Pancreas (tissue), 10 donors: Measurements from ENCODE around the gene DNAH17. TPM values are rescaled to one million over a fixed set of nuclear protein-coding genes. Genes with fewer than 3 reads are reported as not detected.

Source experiments
- ATAC-seq, 4 donors: fragments of 200-7000 bp; cut with Tn5 transposase; one replicate each; pipeline versions ENCODE4 v1.8.0 to v1.9.1; 2020; ENCODE audit warnings: mild to moderate bottlenecking in 4 of 4, moderate library complexity in 4 of 4
- DNase-seq, 6 donors: peaks; one replicate each; pipeline ENCODE4 v3.0.0-alpha.2; 2020
- FAIRE-seq: peaks from 2 replicates; lab custom pipeline; 2012; peaks lifted over from hg19 to GRCh38; lab: Jason Lieb, UNC
- H3K27ac ChIP-seq, 4 donors: fragments of 200-600 bp; sonication (generic); 1 replicate in 3 of 4; 2 replicates in 1 of 4; pipeline versions ENCODE4 v1.5.0 to v1.8.0; 2020
- H3K27me3 ChIP-seq, 4 donors: fragments of 200-600 bp; one replicate each; pipeline ENCODE4 v1.8.0; 2021
- H3K36me3 ChIP-seq, 3 donors: fragments of 200-600 bp; sonication (generic) in 1 of 3; one replicate each; pipeline versions ENCODE4 v1.5.0 to v1.8.0; 2020 to 2021
- H3K4me1 ChIP-seq, 3 donors: fragments of 200-600 bp; one replicate each; pipeline ENCODE4 v1.8.0; 2021
- H3K4me3 ChIP-seq, 4 donors: fragments of 200-600 bp; sonication (generic) in 2 of 4; one replicate each; pipeline versions ENCODE4 v1.5.0 to v1.8.0; 2020 to 2021
- H3K9me3 ChIP-seq, 4 donors: fragments of 200-600 bp; one replicate each; pipeline ENCODE4 v1.8.0; 2021
- CTCF ChIP-seq, 4 donors: fragments of 200-600 bp; sonication (generic) in 3 of 4; IDR thresholded peaks; one replicate each; pipeline versions ENCODE4 v1.5.0 to v1.8.0; 2021; ENCODE audit warnings: antibody characterized with exemption in 4 of 4
- WGBS, 2 donors: extraction: QIAGEN DNeasy Blood & Tissue Kit; methylation state at CpG; one replicate each; pipeline ENCODE4 v1.1.7; 2013; 5-methylcytosine and 5-hydroxymethylcytosine counted together
- intact Hi-C, 3 donors: fragments of 100-400 bp; cut with DNase I; formaldehyde crosslinking; loops; one replicate each; pipeline versions ENCODE4 v1.11.1 to v1.14.2; 2022
- polyA plus RNA-seq, 2 donors: library from polyadenylated mRNA; stranded (reverse); fragments of 200-250 nt; gene quantifications; one replicate each; pipeline ENCODE4 v1.2.3, GENCODE V29; 2013
- total RNA-seq, 6 donors: library from RNA; stranded (reverse); fragmentation: NEBNext Ultra II Directional in 4 of 6; extraction: Animal tissue kit (Norgen Biotek cat#: 25700) in 4 of 6; gene quantifications; one replicate each; pipeline versions ENCODE4 v1.2.1 to v1.2.4, GENCODE V29; 2021 to 2023
- donor health status: healthy with polysubstance abuse.
- donor health status: DM: no; HTN: no; CAD: no; lungs with moderate emphysema.
- donor health status: DM: no; HTN: no; CAD: no.
- donor health status: control.
- donor health status: control.
- donor health status: Bipolar disorder and iron deficiency.
- donor health status: DM: yes; HTN: yes; CAD: no.
- donor health status: DM: no; HTN: no; CAD: no.
- donor health status: DM: no; HTN: no; CAD: no.
- donor health status: DM: yes; HTN: yes; CAD: no.

Gene DNAH17
- total and polyA plus RNA-seq, 8 donors: 0.02 to 0.08 (median 0.03) TPM; not detected in 5

GRCh38 chr17:78544881-78545755 is 32.1 kb downstream of the DNAH17 start:
- no peak for FAIRE-seq
- WGBS, 2 donors: 66 to 73% methylated on average over 17 of the region's 17 CpGs
- no peak for TF ChIP-seq CTCF (IDR thresholded peaks at IDR 0.05)

GRCh38 chr17:78541488-78542206 is 35.5 kb downstream of the DNAH17 start:
- ATAC-seq: peak in 1 of 4 donors; percentile 43
- Histone ChIP-seq H3K4me1 (no peaks in the 10 kb centered on the region), H3K27me3 (no peaks in the 10 kb centered on the region), H3K27ac (no peak overlapping the region), H3K4me3 (no peak overlapping the region), H3K9me3 (no peaks in the 10 kb centered on the region), H3K36me3 (no peaks in the 10 kb centered on the region)
- DNase-seq: peak in 1 of 6 donors; percentile 10
- TF ChIP-seq CTCF (IDR thresholded peaks at IDR 0.05): no peak
- FAIRE-seq: no peak
- 68 to 77% methylated on average over 7 of the region's 7 CpGs for WGBS, 2 donors
- intact Hi-C loops: no loop called here

More at GRCh38 chr17:78544881-78545755, 32.1 kb downstream of the DNAH17 start:
- no peak overlapping the region for H3K27ac ChIP-seq
- H3K9me3 ChIP-seq: no peaks in the 10 kb centered on the region
- intact Hi-C loops: no loop called here
- no peaks in the 10 kb centered on the region for H3K36me3 ChIP-seq
- ATAC-seq: no peak
- H3K4me3 ChIP-seq: no peak overlapping the region
- no peaks in the 10 kb centered on the region for H3K4me1 ChIP-seq
- no peak for DNase-seq
- H3K27me3 ChIP-seq: no peaks in the 10 kb centered on the region

GRCh38 chr17:78539781-78540180 is 37.4 kb downstream of the DNAH17 start:
- Histone ChIP-seq H3K9me3 (no peaks in the 10 kb centered on the region), H3K4me3 (no peak overlapping the region), H3K27ac (no peak overlapping the region), H3K27me3 (no peaks in the 10 kb centered on the region), H3K36me3 (no peaks in the 10 kb centered on the region), H3K4me1 (no peaks in the 10 kb centered on the region)
- intact Hi-C loops: no loop called here
- ATAC-seq (no peak), DNase-seq (peak in 1 of 6 donors; percentile 36), FAIRE-seq (no peak)
- 91 to 96% methylated on average over 11 of the region's 11 CpGs for WGBS, 2 donors
- no peak for TF ChIP-seq CTCF (IDR thresholded peaks at IDR 0.05)

- FAIRE-seq: no peak
- TF ChIP-seq CTCF (IDR thresholded peaks at IDR 0.05): no peak
Measured at GRCh38 chr17:78538033-78538776, 39.0 kb downstream of the DNAH17 start.

More at GRCh38 chr17:78538033-78538776, 39.0 kb downstream of the DNAH17 start:
- ATAC-seq (peak in 1 of 4 donors; percentile 73), DNase-seq (peak in 1 of 6 donors; percentile 25)
- Histone ChIP-seq H3K4me1 (no peaks in the 10 kb centered on the region), H3K27me3 (no peaks in the 10 kb centered on the region), H3K27ac (no peak overlapping the region), H3K9me3 (no peaks in the 10 kb centered on the region), H3K36me3 (no peaks in the 10 kb centered on the region), H3K4me3 (no peak overlapping the region)
- 74% methylated on average over 10 of the region's 10 CpGs for WGBS, 2 donors
- intact Hi-C loops: no loop called here
